Measurements from ENCODE around the gene HMGXB4.

HMGXB4 gene

DNA sequence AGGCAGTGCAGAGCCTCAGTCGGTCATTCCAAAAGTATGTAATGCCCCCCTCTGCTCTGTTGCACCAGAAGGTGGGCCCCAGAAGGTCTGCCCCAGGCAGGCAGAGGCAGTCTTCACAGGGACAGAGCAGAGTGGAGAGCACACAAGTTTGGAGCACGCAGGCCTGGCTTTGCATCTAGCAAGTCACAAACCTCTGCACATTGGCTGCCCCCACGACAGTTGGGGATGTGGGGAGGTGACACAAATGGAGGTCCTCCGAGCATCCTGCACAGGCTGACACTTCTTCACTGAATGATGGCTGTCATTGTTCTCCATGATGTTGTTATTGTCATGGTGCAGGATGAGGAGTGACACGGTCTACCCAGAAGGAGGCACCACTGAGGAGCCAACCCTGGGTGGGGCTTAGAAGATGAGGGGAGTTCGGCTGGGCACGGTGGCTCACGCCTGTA is 54.3 kb downstream of the HMGXB4 start:
- DNase-seq, result no peak

DNA sequence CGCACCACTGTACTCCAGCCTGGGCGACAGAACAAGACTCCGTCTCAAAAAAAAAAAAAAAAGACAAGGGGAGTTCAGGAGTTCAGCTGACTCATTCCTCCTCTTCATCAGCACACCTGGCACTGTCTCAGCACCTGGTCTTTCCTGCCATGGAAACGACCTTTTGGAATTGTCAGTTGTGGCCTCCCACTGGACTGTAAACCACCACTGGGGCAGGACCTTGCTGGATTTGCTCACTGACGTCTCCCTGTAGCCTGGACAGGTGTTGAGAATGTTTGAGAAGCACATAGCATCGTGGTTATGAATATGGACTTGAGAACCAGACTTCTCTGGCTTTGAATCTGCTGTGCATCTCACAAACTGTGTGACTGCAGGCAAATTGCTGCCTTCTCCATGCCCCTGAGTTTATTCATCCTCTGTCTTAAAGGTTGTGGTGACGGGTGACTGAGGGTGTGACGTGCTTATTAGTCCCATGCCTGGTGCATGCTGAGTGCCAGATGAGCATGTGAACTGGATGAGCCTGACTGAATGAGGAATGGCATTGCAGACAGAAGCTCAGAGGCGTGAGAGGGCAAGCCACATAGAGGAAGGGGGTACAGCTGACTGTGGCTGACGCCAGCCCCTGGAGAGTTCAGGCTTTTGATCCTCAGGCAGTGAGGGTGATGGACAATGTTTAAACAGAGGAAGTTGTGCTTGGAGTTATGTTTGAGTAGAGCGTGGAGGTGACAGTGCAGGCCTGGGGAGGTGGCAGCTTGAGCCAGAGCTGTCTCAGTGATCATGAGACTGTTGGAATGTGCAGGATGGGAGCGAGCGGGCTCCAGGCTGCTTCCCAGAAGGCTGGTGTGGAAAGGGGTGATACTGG is 55.1 kb downstream of the HMGXB4 start:
- DNase-seq, result no peak

DNA sequence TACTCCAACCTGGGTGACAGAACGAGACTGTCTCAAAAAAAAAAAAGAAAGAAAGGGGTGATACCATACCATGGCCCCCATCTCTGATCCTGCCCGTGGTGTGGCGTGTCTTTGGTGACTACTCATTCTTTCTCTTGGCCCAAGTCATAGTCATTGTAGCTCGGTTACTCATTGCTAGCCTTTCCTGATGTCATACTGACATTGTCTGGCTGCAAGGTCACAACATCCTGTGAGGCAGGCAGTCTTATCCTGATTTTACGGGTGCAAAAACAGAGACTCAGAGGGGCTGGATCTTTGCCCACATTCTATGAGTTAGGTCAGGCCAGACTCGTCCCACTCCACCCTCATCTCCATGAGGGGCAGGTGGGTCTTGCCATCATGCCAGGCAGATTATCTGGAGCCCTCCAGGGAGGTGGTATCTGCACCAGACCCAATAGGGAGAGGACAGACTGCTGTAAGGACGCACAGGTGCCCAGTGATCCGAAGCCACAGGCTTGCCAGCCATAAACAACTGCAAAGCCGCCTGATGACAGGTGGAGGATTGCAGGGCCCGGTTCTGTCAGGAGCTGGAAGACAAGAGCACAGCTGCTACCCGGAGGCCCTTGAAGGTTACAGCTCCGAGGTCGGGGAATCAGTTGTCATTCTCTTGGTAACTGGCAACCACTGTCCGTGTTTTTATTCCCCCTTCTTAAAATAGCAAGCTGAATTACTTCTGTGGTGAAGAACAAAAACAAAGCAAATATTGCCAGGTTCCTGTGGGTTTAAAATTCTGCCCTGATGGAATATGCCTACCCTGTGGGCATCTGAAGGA is 56.2 kb downstream of the HMGXB4 start:
- no peak for DNase-seq

DNA sequence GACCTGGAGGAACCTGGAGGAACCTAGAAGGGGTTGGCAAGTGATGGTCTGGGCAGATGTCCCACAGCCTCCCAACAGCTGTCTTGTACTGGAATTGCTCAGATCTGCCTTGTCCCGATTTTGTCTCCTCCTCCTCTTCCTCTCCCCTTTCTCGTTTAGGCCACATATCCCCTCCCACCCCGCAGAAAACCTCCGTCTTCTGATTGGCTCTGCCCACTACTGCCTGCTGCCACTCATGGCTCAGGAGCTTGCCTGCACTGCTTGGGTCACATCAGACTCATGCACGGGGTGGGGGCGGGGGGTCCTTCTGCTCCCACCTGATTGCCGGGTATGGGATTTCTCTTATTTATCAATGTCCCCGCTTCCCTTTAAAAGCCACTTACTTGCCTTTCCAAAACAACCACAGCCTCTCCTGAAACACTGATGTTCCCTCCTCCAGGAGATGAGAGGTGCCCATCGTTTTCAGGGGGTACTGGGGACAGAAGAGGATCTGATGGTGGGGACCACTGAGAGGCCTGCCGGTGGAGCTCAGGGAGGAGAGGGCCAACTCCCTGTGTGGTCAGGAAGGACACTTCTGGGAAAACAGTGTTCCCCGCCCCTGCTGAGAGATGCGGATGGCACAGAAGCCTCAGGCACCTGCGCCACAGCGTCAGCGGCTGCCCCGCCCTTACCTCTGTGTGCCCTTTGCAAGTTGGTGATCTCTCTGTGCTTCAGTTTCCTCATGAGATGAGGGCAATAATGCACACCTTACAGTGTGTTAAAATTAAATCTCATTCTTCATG is 57.1 kb downstream of the HMGXB4 start:
- DNase-seq, result no peak

DNA sequence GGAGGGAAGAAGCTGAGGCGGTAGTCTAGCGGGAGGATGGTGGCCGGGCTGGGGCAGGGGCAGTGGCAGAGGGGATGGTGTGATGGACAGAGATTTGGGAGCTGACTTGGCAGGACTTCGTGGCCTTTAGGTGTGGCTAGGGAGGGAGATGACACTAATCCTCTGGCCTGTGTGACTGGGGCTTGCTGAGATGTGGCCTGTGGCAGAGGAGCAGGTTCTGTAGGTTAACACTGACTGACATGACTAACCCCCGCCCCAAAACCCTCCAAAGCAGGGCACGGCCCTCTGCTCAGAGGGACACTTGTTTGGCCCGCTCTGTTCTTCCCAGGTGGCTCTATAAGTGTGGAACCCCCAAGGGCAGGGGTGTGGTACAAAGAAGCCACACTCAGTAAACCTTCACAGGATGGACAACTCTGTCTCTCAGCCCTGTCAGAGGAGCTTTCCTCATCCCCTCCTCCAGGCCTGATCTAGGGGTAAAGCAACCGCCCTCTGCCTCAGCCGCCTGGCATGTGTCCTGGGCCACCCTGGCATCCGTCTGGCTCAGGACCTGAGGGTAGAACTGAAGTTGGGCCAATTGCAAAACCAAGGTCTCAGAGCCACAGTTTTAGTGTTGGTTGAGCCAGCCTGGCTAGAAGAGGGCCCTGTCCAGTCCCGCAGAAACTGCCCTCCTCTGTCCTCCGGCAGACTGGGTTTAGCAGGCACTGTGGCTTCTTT is 58.0 kb downstream of the HMGXB4 start:
- DNase-seq, result no peak

DNA sequence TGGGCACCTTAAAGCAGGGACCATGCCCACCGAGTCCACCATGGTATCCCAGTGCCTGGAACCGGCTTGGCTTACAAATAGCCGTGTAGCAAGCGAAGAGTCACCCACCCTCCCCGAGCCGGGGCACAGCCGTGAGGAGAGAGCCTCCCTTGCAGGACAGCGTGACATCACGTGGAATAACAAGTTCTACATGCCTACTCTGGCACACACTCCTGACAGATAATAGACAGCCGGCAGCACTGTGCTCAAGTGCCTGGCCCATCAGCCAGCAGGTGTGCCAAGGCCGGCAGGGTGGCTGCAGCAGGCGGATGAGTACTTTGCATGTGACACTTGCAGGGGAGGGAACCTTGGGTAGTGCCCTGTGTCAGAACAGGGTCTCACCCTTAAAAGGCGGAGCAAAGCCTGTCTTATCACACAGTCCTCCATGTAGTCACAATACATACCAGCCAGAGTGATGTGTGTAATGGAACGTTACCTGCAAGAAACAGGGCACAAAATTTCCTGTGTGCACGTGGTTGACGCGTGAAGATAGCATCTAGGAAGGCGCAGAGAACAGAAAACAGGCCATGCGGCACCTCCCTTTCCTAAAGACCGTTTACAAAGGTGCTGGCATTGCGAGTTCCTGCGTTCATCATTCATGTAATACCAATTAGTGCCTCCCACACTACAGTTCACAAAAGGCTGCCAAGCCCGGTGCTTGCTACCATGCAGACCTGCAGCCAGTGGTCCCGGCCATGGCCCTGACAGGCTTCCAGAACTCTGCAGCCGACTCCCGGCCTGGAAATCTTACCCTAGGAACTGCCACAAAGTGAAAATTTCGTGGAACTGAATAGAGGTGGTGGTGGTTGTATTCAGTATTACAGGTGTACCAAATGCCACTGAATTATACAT is 58.8 kb downstream of the HMGXB4 start:
- DNase-seq, result no peak

DNA sequence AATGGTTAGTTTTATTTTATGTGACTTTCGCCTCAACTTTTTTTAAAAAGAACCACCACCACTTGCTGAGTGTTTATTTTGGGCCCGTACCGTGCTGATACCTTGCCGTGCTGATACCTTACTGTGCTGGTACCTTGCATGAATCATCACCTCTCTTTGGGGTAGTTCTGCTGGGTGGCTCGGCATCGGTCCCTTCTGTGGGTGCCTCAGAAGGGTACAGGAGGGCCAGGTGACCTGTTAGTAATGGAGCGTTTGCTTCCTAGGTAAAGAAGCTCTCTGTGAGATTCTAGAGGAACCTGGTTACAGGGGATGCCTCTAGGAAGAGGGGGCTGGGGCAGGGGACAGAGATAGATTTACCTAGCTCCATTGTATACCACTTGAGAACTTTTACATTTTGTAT is 59.5 kb downstream of the HMGXB4 start:
- no peak for DNase-seq

DNA sequence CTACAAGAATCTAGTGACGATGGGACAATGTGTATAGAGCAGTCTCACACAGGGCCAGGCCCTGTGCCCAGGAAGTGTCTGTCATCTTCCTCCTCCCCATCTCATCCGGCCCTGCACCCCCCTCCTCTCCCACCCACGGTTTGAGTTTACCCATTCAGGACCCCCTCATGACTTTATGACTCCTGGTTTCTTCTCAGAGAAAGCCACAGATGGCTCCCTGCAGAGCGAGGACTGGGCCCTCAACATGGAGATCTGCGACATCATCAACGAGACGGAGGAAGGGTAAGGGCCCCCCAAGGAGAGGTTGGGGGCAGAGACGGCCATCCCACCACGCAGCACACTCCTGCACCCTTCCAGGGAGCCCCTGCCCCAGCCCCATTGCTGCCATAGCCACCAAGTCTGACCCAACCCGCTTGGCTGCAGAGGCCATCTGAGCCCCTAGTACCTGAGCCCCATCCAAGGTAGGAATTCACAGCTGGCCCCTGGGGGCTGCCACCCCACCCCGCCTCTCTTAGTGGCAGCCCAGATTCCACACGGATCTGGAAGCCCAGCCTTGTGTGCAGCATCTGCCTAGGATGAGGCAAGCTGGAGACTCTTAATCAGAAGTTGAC is 60.5 kb downstream of the HMGXB4 start:
- no peak for DNase-seq

DNA sequence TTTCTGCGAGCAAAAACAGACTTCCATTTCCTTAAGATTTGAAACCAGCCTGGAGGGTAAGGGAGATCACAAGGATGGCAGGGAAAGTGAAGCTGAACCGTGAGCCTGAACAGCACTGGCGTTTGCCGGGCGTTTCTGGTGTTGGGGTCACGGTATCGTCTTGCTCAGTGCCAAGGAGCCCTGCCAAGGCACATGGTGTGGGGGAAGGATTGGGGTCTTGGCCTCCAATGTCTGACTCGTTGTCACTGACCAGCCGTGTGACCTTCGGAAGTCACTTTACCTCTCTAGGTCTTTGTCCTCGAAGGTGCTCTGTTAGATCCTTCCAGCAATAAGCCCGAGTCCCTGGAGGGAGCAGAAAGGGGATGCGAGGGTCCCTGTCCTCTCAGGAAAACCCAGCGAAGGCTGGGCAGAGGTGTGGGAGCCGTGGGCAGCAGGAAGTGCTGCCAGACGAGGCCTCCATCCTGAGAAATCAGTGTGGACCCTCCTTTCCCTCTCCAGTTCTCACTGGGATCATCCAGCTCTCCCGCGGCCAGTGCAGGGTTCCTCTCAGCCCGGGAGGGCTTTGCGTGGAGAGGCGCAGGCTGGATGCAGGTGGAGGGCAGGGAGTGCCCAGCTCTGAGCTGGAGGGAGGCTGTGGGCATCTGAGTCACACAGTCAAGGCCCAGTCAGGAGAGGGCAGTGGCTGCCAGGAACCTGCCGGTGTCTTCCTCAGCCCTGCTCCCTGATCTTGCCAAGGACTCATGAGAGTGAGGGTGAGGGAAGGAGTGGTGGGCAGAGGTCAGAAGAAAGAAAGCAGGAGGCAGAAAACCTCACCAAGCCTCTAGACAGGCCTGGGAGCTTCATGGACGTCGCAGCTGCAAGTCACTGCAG is 61.3 kb downstream of the HMGXB4 start:
- no peak for DNase-seq

DNA sequence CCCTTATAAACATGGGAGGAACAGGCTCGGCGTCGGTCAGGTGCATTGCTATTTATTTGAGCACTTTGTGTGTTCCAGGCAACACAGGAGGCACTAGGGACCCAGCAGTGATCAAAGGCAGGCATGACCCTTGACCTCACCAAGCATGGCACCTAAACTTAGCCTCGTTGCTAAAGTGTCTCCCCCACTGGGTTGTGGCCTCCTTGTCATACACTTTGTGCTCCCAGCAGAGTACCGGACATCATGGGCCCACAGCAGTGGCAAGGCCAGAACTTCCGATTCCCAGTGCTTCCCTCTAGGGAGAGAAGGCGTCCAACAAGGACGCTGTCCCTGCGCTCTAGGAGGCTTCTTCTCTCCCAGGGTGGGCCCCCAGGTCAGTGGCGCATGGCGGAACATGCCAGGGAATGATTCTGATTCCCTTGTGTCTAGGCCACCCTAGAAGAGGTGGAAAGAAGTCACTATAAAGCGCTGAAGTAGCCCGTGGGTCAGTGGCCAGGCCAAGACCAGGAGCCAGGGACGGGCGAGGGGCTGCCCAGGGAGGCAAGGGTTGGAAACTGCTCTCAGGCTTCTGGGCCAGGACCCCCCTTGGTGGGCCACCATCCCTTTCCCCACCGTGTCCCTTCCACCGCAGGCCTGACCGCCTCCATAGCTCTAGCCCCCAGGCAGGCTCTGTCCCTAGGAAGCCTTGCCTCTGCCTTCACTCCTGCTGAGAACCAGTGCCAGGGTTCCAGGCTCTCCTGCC is 62.1 kb downstream of the HMGXB4 start:
- DNase-seq, result no peak

DNA sequence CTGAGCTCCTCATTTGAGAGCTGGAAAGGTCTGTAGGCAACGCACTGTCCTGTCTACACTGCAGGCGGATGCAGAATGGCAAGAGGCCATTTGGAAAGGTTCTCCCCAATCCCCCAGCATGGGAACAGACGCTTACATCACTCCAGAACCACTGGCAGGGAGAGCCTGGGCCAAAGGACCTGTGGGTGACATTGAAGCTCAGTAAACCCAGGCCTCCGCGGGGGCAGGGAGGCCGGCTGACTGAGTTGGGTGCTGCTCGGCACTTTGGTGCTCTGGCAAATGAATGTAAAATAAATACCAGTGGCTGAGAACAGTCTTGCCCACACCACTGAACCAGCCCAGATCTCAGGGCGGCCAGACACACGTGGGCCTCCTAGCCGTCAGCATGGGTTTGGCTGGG is 64.8 kb downstream of the HMGXB4 start:
- DNase-seq, result no peak

DNA sequence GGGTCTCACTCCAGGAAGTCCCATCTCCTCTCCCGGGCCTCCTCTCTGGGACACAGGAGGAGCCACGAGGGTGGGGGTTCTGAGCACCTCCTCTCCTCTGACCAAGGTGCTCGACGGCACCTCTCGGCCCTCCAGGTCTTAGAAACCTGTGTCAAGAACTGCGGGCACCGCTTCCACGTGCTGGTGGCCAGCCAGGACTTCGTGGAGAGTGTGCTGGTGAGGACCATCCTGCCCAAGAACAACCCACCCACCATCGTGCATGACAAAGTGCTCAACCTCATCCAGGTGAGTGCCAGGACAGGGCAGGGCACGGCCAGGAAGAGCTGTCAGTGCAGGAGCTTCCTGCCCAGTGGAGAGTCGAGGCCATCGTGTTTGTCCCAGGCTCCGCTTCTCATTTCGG is 65.6 kb downstream of the HMGXB4 start:
- no peak for DNase-seq

DNA sequence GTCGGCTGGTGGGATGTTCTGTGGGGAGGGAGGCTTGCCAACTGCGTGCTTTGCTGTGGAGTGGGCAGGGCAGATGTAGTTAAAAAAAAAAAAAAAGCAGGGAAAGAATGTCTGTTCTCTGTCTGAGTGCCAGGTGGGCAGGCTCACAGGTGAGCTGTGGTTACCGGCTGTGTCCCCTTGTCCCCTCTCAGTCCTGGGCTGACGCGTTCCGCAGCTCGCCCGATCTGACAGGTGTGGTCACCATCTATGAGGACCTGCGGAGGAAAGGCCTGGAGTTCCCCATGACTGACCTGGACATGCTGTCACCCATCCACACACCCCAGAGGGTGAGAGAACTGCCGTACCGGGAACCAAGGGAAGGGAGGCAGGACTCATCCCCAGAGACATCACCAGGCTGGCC is 66.0 kb downstream of the HMGXB4 start:
- no peak for DNase-seq

DNA sequence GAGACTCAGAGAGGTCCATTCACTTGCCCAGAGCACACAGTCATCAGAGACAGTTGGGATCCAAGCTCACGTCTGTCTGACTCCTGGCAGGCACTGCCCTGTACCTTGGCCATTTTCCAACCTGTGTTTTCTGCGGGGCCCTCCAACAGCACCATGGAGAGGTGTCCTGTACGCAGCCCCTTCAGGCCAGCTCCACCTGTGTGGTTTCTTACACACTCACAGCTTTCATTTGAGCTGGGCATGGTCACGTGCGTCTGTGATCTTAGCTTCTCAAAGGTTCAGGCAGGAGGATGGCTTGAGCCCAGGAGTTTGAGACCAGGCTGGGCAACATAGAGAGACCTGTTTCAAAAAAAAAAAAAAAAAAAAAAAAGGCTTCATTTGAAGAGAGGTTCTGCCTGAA is 66.8 kb downstream of the HMGXB4 start:
- no peak for DNase-seq

DNA sequence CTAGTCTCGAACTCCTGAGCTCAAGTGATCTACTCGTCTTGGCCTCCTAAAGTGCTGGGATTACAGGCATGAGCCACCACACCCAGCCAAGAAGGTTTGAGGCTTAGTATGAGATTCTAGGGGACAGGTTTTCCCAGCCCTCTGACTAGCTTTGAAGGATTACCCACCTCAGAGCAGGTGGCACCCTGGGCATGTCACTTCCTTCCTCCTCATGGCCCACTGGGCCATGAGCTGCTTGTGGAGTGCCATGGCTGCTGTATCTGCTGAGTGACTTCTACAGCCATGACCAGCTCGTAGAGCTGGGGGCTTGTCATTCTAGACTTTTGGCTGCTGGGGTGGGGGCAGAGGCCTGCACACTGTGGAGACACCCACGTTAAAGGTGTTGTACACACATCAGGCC is 67.5 kb downstream of the HMGXB4 start:
- no peak for DNase-seq

DNA sequence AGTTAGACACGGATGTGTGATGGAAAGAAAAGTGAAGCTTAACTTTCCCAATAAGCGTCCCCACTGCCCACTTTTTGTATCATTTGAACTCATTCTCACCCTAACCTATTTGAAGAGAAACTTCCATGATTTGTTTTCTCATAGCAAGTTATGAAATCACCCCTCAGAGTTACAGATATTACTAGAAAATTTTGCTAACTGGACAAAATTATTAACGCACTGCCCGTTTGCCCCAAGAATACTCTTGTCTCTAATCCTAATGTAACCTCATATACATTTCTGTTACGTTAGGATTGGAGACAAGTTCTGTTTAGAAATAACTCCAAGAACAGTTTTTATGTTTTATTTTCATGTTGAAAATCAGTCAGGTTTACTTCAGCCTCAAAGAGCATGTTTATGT is 67.9 kb downstream of the HMGXB4 start:
- no peak for DNase-seq

DNA sequence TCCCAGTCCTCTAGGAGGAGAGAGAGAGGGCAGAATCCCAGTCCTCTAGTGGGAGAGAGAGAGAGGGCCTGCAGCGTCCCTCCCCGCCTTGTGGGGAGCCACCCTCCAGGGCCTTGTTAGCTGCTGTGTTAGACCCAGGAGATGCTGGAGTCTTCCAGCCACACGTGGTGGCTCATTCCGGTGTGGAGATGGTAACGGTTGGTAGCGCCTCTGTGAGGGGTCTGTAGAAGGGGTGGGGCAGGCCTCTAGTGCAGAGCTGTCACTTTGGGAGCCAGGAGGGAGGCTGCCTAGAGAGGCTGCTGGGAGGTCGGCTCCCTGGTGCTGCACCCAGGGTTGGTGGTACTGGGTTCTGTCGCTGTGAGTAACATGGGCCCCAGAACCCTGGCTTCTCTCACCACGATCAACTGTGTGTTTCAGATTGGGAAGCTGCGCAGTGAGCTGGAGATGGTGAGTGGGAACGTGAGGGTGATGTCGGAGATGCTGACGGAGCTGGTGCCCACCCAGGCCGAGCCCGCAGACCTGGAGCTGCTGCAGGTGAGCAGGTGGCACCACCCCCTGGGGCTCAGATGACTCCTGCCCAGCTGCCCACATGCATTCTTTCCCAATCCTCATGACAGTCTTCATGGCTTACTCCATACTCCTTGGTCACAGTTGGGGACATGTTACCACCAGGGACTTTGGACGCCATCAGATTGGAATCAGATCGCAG is 69.7 kb downstream of the HMGXB4 start:
- no peak for DNase-seq

DNA sequence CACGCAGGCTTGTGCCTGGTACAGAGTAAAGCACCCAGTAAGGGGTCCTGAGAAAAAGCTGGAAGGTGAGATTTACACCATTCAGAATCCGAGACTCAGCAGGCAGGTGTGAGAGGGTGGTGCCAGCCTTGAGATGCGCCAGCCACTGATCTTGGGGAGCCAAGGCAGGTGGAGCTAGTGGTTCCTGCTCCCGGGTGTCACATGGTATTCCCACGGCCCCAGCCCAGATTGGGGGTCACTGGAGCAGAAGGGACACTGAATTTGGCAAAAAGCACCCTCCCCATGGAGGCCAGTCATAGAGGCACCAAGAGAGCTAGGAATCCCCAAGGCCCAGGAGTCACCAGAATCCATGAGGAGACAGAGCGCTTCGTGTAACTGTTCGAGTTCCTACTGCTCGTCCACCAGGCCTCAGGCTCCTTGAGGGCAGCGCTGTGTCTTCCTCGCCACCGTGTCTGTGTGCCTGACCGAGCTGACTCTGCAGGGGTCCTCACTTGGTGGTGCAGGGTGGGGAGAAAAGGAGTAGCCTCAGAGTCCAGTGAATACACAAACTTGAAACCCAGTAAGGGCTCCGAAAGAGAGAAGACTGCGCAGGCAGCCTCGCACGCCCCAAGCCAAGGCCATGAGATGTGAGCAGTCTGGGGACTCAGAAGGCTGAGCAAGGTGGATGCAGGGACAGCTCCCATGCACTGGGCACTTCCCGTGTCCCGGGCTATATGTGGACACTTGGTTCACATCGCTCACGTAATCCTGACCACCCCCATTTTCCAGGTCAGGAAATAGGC is 70.6 kb downstream of the HMGXB4 start:
- DNase-seq, result no peak

Data from GF-D8 (cell line).